DND-41 (cell line): ENCODE measurements around the gene EIF3I.
A peak's percentile ranks its signal among the peaks of the same experiment; 100 is the strongest.

Experiments
- ATAC-seq: fragments of 200-7000 bp; cut with Tn5 transposase; 3 replicates; pipeline ENCODE4 v1.9.1; 2021; ENCODE audit warnings: low read depth; ENCODE audit not compliant: insufficient read depth
- DNase-seq: peaks from one replicate; pipeline ENCODE4 v3.0.0-alpha.2; 2020
- H2AFZ ChIP-seq: 2 replicates; pipeline ENCODE4 v1.6.0; 2012; ENCODE audit warnings: low read depth, low read length
- H3K27ac ChIP-seq: 2 replicates; pipeline ENCODE4 v1.5.1; 2012; ENCODE audit warnings: low read length, inconsistent platforms
- H3K27me3 ChIP-seq: fragments of 200-600 bp; sonication (generic); 2 replicates; pipeline ENCODE4 v1.6.0; 2012; ENCODE audit warnings: low read length, mild to moderate bottlenecking, inconsistent platforms; ENCODE audit not compliant: insufficient read depth, poor library complexity
- H3K36me3 ChIP-seq: 2 replicates; pipeline ENCODE4 v1.5.1; 2012; ENCODE audit warnings: low read length, inconsistent platforms; ENCODE audit not compliant: insufficient read depth
- H3K4me1 ChIP-seq: 2 replicates; pipeline ENCODE4 v1.5.1; 2012; ENCODE audit warnings: mild to moderate bottlenecking, low read length; ENCODE audit not compliant: insufficient read depth
- H3K4me2 ChIP-seq: 2 replicates; pipeline ENCODE4 v1.6.0; 2012; ENCODE audit warnings: mild to moderate bottlenecking, moderate library complexity, low read length, inconsistent platforms; ENCODE audit not compliant: insufficient read depth
- H3K4me3 ChIP-seq, 2 experiments: fragments of 200-600 bp in 1 of 2; shearing (Covaris generic) in 1 of 2; 2 replicates each; pipeline ENCODE4 v1.5.1; 2012 to 2016; ENCODE audit warnings: inconsistent platforms in 2 of 2, low read length in 2 of 2, mild to moderate bottlenecking in 2 of 2, low read depth in 1 of 2, moderate library complexity in 1 of 2
- H3K79me2 ChIP-seq: 2 replicates; pipeline ENCODE4 v1.6.0; 2012; ENCODE audit warnings: low read length, inconsistent platforms; ENCODE audit not compliant: insufficient read depth
- H3K9ac ChIP-seq: 2 replicates; pipeline ENCODE4 v1.6.0; 2012; ENCODE audit warnings: low read depth, mild to moderate bottlenecking, inconsistent platforms, low read length, moderate library complexity
- H3K9me3 ChIP-seq: 2 replicates; pipeline ENCODE4 v1.5.1; 2012; ENCODE audit warnings: low read length, moderate library complexity, mild to moderate bottlenecking, inconsistent platforms; ENCODE audit not compliant: insufficient read depth, severe bottlenecking
- H4K20me1 ChIP-seq: 2 replicates; pipeline ENCODE4 v1.6.0; 2012; ENCODE audit warnings: low read length; ENCODE audit not compliant: insufficient read depth
- CTCF ChIP-seq: IDR thresholded peaks from 2 replicates; pipeline ENCODE4 v1.5.1; 2012; ENCODE audit warnings: borderline replicate concordance, low read length, moderate library complexity, mild to moderate bottlenecking; ENCODE audit not compliant: poor library complexity, severe bottlenecking; ENCODE audit errors: extremely low read depth
- EZH2 ChIP-seq: IDR thresholded peaks from 3 replicates; pipeline ENCODE4 v1.6.1; 2012; ENCODE audit warnings: borderline replicate concordance, low read depth, mild to moderate bottlenecking, moderate library complexity, low read length, inconsistent platforms; ENCODE audit not compliant: severe bottlenecking

Gene EIF3I

GRCh38 chr1:32195531-32195930 lies 26.7 kb upstream of the EIF3I start:
- Histone ChIP-seq H2AFZ (no peak overlapping the region), H3K79me2 (no peaks in the 10 kb centered on the region; the same call in 1 of the 2 replicates), H3K9ac (no peak overlapping the region), H3K4me3 (no peak overlapping the region), H4K20me1 (peaks cover 56% of the 10 kb centered on the region), H3K27me3 (no peaks in the 10 kb centered on the region), H3K4me2 (no peak overlapping the region), H3K9me3 (no peaks in the 10 kb centered on the region), H3K27ac (no peak overlapping the region), H3K36me3 (peaks cover 80% of the 10 kb centered on the region), H3K4me1 (peaks cover 47% of the 10 kb centered on the region)
- ATAC-seq, result no peak
- no peak for TF ChIP-seq CTCF
- TF ChIP-seq EZH2, result no peak
- DNase-seq, result no peak

GRCh38 chr1:32195972-32196823 lies 26.0 kb upstream of the EIF3I start:
- TF ChIP-seq EZH2 (no peak), CTCF (no peak)

GRCh38 chr1:32197074-32197473 lies 25.1 kb upstream of the EIF3I start:
- H3K36me3 ChIP-seq, result peaks cover 64% of the 10 kb centered on the region
- H3K79me2 ChIP-seq, result peaks cover 5% of the 10 kb centered on the region
- H3K27ac ChIP-seq, result no peak overlapping the region
- H3K4me1 ChIP-seq, result peaks cover 62% of the 10 kb centered on the region
- no peak for ATAC-seq
- no peak overlapping the region for H3K9ac ChIP-seq
- no peak for DNase-seq
- TF ChIP-seq CTCF (no peak), EZH2 (no peak)
- no peaks in the 10 kb centered on the region for H3K9me3 ChIP-seq
- H3K4me3 ChIP-seq, result no peak overlapping the region
- no peaks in the 10 kb centered on the region for H3K27me3 ChIP-seq
- peaks cover 46% of the 10 kb centered on the region; the same call in 1 of the 2 replicates for H4K20me1 ChIP-seq
- H2AFZ ChIP-seq, result no peak overlapping the region
- no peak overlapping the region for H3K4me2 ChIP-seq

More at GRCh38 chr1:32195972-32196823, 26.0 kb upstream of the EIF3I start:
- Histone ChIP-seq H3K36me3 (peaks cover 73% of the 10 kb centered on the region), H3K27ac (no peak overlapping the region), H2AFZ (no peak overlapping the region), H3K4me3 (no peak overlapping the region), H4K20me1 (peaks cover 53% of the 10 kb centered on the region), H3K4me2 (no peak overlapping the region), H3K79me2 (no peaks in the 10 kb centered on the region; the same call in 1 of the 2 replicates), H3K4me1 (peaks cover 53% of the 10 kb centered on the region), H3K9ac (no peak overlapping the region), H3K27me3 (no peaks in the 10 kb centered on the region), H3K9me3 (no peaks in the 10 kb centered on the region)
- ATAC-seq, result peak; percentile 38
- peak; percentile 52 for DNase-seq
